Glutamatergic neuron (in vitro differentiated cells): ENCODE results near the gene CATSPER4. TPM values are rescaled to one million over a fixed set of nuclear protein-coding genes. Genes with fewer than 3 reads are reported as not detected.

ENCODE experiments used
- DNase-seq: peaks from one replicate; pipeline ENCODE4 v3.0.0; 2022
- H3K27ac Mint-ChIP-seq: one replicate; pipeline ENCODE4 v1.8.0; 2020; ENCODE audit warnings: mild to moderate bottlenecking, mixed read lengths, inconsistent platforms; ENCODE audit not compliant: unreplicated experiment
- H3K27me3 Mint-ChIP-seq: one replicate; pipeline ENCODE4 v1.8.0; 2020; ENCODE audit warnings: mild to moderate bottlenecking, moderate library complexity, mixed read lengths, inconsistent platforms; ENCODE audit not compliant: unreplicated experiment
- H3K36me3 Mint-ChIP-seq: one replicate; pipeline ENCODE4 v1.8.0; 2020; ENCODE audit warnings: mild to moderate bottlenecking, mixed read lengths, inconsistent platforms; ENCODE audit not compliant: unreplicated experiment
- H3K4me1 Mint-ChIP-seq: one replicate; pipeline ENCODE4 v1.8.0; 2020; ENCODE audit warnings: mild to moderate bottlenecking, low read depth, mixed read lengths, inconsistent platforms; ENCODE audit not compliant: unreplicated experiment
- H3K4me3 Mint-ChIP-seq: one replicate; pipeline ENCODE4 v1.8.0; 2020; ENCODE audit warnings: mild to moderate bottlenecking, mixed read lengths, inconsistent platforms; ENCODE audit not compliant: unreplicated experiment
- H3K9me3 Mint-ChIP-seq: one replicate; pipeline ENCODE4 v1.8.0; 2020; ENCODE audit warnings: mild to moderate bottlenecking, moderate library complexity, mixed read lengths, inconsistent platforms; ENCODE audit not compliant: unreplicated experiment
- CTCF ChIP-seq: fragments of 200-600 bp; sonication (generic); IDR thresholded peaks from one replicate; pipeline ENCODE4 v1.5.0; 2021; ENCODE audit not compliant: partially characterized antibody, unreplicated experiment
- total RNA-seq: library from RNA; stranded (reverse); fragmentation: NEBNext Ultra II Directional; extraction: Animal tissue kit (Norgen Biotek cat#: 25700); gene quantifications from one replicate; pipeline ENCODE4 v1.2.1, GENCODE V29; 2021; ENCODE audit not compliant: unreplicated experiment

CATSPER4 gene
- total RNA-seq, 1 donor from 2014 or later: not detected

- no peak for DNase-seq
- Mint-ChIP-seq H3K4me1 (no peaks in the 10 kb centered on the region), H3K27ac (no peak overlapping the region), H3K36me3 (peaks cover 4% of the 10 kb centered on the region), H3K27me3 (peaks cover 6% of the 10 kb centered on the region), H3K9me3 (peaks cover 2% of the 10 kb centered on the region), H3K4me3 (no peak overlapping the region)
- no peak for TF ChIP-seq CTCF
Observed at GRCh38 chr1:26191739-26192138, 1.3 kb downstream of the CATSPER4 start.

GRCh38 chr1:26195805-26196204 is 5.4 kb downstream of the CATSPER4 start:
- Mint-ChIP-seq H3K4me3 (no peak overlapping the region), H3K27ac (no peak overlapping the region), H3K36me3 (no peaks in the 10 kb centered on the region), H3K4me1 (peaks cover under 1% of the 10 kb centered on the region), H3K9me3 (peaks cover 4% of the 10 kb centered on the region), H3K27me3 (peaks cover 4% of the 10 kb centered on the region)
- no peak for TF ChIP-seq CTCF
- no peak for DNase-seq

GRCh38 chr1:26197301-26197700 is 6.9 kb downstream of the CATSPER4 start:
- peaks cover 5% of the 10 kb centered on the region for H3K4me1 Mint-ChIP-seq
- H3K27ac Mint-ChIP-seq: no peak overlapping the region
- DNase-seq: no peak
- no peak for TF ChIP-seq CTCF
- no peak overlapping the region for H3K4me3 Mint-ChIP-seq
- peaks cover 4% of the 10 kb centered on the region for H3K9me3 Mint-ChIP-seq
- peaks cover 7% of the 10 kb centered on the region for H3K27me3 Mint-ChIP-seq
- no peaks in the 10 kb centered on the region for H3K36me3 Mint-ChIP-seq

GRCh38 chr1:26197813-26198212 is 7.4 kb downstream of the CATSPER4 start:
- Mint-ChIP-seq H3K9me3 (peaks cover 4% of the 10 kb centered on the region), H3K27ac (no peak overlapping the region), H3K4me3 (no peak overlapping the region), H3K27me3 (peaks cover 7% of the 10 kb centered on the region), H3K36me3 (no peaks in the 10 kb centered on the region), H3K4me1 (peaks cover 5% of the 10 kb centered on the region)
- TF ChIP-seq CTCF: no peak
- DNase-seq: no peak

GRCh38 chr1:26200413-26200812 is 10.0 kb downstream of the CATSPER4 start:
- Mint-ChIP-seq H3K36me3 (no peaks in the 10 kb centered on the region), H3K4me1 (peaks cover 19% of the 10 kb centered on the region), H3K9me3 (peaks cover 4% of the 10 kb centered on the region), H3K27me3 (peaks cover 10% of the 10 kb centered on the region), H3K4me3 (no peak overlapping the region), H3K27ac (no peak overlapping the region)
- DNase-seq: no peak
- TF ChIP-seq CTCF: no peak
